Measurements from ENCODE around the gene FLNA.

The FLNA gene

DNA sequence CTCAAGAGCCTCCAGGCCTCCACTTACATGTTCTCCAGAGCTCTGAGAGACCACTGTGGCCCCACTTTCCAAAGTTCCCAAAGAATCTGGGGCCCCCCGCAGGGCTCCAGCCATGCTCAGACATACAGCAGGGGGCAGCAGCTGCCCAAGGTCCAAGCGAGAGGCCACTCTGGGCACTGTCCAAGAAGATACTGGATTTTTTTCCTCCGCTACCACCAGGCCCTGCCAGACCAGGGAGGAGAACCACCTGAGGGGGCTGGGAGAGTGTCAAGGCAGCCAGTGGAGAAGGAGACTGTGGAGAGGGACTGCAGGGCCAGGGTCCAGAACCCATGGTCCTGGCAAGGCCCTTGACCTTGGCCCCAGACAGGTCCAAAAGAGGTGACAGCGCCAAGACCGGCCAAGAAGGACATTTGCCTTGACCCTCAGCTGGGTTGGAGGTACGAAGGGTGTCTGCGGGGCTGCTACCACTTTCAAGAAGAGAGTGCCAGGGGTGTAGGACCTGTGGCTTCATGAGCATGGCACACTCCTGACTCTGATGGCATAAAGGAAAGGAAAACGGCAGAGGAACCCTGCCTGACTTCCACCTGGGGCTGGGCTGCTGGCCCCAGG is 10.0 kb upstream of the FLNA start:
- H3K4me3 ChIP-seq (ENCODE audit: control insufficient read depth, low read depth, low read length) = no peak overlapping the region
- TF ChIP-seq, protein P1, sequence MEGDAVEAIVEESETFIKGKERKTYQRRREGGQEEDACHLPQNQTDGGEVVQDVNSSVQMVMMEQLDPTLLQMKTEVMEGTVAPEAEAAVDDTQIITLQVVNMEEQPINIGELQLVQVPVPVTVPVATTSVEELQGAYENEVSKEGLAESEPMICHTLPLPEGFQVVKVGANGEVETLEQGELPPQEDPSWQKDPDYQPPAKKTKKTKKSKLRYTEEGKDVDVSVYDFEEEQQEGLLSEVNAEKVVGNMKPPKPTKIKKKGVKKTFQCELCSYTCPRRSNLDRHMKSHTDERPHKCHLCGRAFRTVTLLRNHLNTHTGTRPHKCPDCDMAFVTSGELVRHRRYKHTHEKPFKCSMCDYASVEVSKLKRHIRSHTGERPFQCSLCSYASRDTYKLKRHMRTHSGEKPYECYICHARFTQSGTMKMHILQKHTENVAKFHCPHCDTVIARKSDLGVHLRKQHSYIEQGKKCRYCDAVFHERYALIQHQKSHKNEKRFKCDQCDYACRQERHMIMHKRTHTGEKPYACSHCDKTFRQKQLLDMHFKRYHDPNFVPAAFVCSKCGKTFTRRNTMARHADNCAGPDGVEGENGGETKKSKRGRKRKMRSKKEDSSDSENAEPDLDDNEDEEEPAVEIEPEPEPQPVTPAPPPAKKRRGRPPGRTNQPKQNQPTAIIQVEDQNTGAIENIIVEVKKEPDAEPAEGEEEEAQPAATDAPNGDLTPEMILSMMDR (conservative IDR thresholded peaks at IDR 0.05; ENCODE audit: control insufficient read depth, insufficient read depth, low read depth, low read length) = peak; percentile 34
- peak; percentile 33 for DNase-seq (ENCODE audit: low read depth)

DNA sequence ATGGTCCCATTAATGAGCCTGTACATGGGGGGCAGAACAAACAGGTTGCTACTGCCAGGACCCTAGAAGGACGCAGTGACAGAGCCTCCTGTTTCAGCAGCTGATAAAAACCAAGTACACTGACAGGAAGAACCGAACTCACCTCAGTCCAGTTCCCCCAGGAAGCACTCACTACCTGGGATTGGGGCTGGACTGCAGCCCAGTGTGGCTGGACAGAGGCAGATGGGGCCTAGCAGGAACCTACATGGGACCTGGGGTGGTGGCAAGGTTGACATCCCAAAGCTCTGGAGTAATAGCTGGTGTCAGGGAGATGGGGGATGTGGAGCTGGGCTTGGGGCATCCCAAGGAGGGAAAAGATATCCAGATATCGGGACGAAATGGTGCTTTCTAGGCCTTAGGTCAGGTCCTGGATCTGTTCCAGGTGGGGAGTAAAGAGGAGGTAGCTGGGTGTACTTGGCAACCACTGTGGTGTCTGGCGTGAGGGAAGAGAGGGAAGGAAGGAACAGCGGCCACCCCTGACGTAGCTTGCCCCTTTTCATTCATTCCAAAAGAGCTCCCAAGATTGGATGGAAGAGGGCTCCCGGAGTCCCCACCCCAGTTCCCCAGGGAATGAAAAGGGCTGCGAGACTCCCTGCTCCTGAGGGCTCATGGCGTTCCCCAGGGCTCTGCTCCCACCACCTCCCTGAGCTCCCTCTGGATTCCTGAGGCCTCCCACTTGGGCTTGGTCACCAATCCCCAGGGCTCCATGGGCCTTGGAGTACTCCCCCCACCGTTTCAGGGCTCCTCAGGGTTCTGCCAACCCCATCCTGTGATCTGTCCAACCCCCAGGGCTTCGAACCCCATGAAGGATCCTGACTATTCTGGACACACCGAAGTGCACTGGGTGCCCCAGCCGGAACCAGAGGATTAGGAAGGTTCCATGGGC is 9.2 kb upstream of the FLNA start:
- DNase-seq (ENCODE audit: low read depth) = peak; percentile 38
- TF ChIP-seq, protein P1 (conservative IDR thresholded peaks at IDR 0.05; ENCODE audit: control insufficient read depth, insufficient read depth, low read depth, low read length) = no peak
- H3K4me3 ChIP-seq (ENCODE audit: control insufficient read depth, low read depth, low read length) = no peak overlapping the region

DNA sequence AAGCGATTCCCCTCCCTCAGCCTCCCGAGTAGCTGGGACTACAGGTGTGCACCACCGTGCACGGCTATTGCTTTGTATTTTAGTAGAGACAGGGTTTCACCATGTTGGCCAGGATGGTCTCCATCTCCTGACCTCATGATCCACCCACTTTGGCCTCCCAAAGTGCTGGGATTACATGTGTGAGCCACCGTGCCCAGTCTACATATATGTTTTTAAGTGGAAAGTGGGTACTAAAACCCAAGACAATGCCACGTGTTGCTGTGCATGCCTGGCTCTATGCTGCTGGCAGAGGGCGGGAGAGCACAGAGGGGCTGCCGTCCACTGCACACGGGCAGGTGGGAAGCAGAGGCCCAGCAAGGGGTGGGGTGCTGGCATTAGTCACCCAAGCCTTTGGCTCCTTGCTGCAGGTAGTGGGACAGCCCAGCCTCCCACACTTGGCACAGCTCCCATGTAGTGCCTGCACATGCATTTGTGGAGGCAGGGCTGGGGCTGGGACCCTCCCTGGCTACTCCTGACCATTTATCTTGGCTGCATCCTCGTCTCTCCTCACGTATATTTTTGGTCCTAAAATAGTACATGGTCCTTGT is 8.1 kb upstream of the FLNA start:
- H3K4me3 ChIP-seq (ENCODE audit: control insufficient read depth, low read depth, low read length) = no peak overlapping the region
- DNase-seq (ENCODE audit: low read depth) = no peak
- TF ChIP-seq, protein P1 (conservative IDR thresholded peaks at IDR 0.05; ENCODE audit: control insufficient read depth, insufficient read depth, low read depth, low read length) = no peak

DNA sequence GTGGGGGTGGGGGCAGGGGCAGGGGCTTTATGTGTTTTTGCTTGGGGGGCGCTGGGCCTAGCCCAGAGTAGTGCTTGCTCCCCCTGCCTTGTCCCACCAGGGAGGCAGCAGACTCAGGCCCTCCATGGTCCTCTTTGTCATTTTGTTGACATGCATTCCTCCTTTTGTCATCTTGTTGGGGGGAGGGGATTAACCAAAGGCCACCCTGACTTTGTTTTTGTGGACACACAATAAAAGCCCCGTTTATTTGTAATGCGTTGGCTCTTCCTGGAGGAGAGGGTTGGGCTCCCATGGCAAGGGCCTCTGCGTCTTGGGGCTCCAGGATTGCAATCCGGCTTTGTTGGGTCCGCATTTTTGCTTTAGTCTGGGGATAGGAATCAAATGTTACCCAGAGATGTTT is 6.8 kb upstream of the FLNA start:
- DNase-seq (ENCODE audit: low read depth) = no peak
- TF ChIP-seq, protein P1 (conservative IDR thresholded peaks at IDR 0.05; ENCODE audit: control insufficient read depth, insufficient read depth, low read depth, low read length) = no peak
- H3K4me3 ChIP-seq (ENCODE audit: control insufficient read depth, low read depth, low read length) = no peak overlapping the region

DNA sequence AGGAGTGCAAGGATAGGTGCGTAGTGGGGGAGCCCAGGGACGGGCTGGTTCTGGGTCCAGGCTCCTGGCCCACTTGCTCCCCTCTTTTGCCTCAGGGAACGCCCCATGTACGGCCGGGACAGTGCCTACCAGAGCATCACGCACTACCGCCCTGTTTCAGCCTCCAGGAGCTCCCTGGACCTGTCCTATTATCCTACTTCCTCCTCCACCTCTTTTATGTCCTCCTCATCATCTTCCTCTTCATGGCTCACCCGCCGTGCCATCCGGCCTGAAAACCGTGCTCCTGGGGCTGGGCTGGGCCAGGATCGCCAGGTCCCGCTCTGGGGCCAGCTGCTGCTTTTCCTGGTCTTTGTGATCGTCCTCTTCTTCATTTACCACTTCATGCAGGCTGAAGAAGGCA is 6.4 kb upstream of the FLNA start:
- peak overlapping the region; percentile 71 for H3K4me3 ChIP-seq (ENCODE audit: control insufficient read depth, low read depth, low read length)
- no peak for DNase-seq (ENCODE audit: low read depth)
- TF ChIP-seq, protein P1 (conservative IDR thresholded peaks at IDR 0.05; ENCODE audit: control insufficient read depth, insufficient read depth, low read depth, low read length) = no peak

DNA sequence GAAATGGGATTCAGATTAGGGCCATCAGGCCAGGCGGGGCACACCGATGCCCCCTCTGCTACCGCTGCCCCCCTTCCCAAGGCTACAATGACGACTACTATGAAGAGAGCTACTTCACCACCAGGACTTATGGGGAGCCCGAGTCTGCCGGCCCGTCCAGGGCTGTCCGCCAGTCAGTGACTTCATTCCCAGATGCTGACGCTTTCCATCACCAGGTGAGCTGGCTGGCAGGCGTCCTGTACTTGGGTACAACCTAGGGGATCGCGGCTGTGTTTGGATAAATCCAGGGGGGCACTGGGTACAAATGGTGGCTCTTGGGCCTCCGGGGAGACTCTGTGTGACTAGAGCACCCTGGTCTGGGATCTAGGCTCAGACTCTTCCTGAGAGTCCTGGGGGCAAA is 5.7 kb upstream of the FLNA start:
- peak overlapping the region; percentile 71 for H3K4me3 ChIP-seq (ENCODE audit: control insufficient read depth, low read depth, low read length)
- TF ChIP-seq, protein P1 (conservative IDR thresholded peaks at IDR 0.05; ENCODE audit: control insufficient read depth, insufficient read depth, low read depth, low read length) = no peak
- peak; percentile 40 for DNase-seq (ENCODE audit: low read depth)
